ENCODE data around the gene B3GNT9.
"Not testable (repeated sequence)": the region's sequence is repeated elsewhere in the genome, so short reads cannot be mapped to it uniquely, and the experiment has no call there.

The B3GNT9 gene

GRCh38 chr16:67149276-67150046 is 1.3 kb downstream of the B3GNT9 start:
- DNase-seq: no peak

- no peak for DNase-seq
Measured at GRCh38 chr16:67148656-67149275, 2.0 kb downstream of the B3GNT9 start.

GRCh38 chr16:67148221-67148620 is 2.6 kb downstream of the B3GNT9 start:
- DNase-seq: no peak

- no peak for DNase-seq
Measured at GRCh38 chr16:67147437-67148140, 3.2 kb downstream of the B3GNT9 start.

- DNase-seq: no peak
Measured at GRCh38 chr16:67146523-67147357, 4.1 kb downstream of the B3GNT9 start.

- DNase-seq: no peak
Measured at GRCh38 chr16:67145746-67146145, 5.1 kb downstream of the B3GNT9 start.

- DNase-seq: no peak
Measured at GRCh38 chr16:67144943-67145342, 5.9 kb downstream of the B3GNT9 start.

- DNase-seq: no peak
Measured at GRCh38 chr16:67142342-67142741, 8.5 kb downstream of the B3GNT9 start.

- DNase-seq: no peak
Measured at GRCh38 chr16:67141391-67141790, 9.4 kb downstream of the B3GNT9 start.

GRCh38 chr16:67137605-67138004 is 13.2 kb downstream of the B3GNT9 start:
- no peak for DNase-seq

GRCh38 chr16:67129422-67129821 is 21.4 kb downstream of the B3GNT9 start:
- DNase-seq: no peak

- DNase-seq: no peak
Measured at GRCh38 chr16:67128887-67129286, 21.9 kb downstream of the B3GNT9 start.

- DNase-seq: no peak
Measured at GRCh38 chr16:67128417-67128816, 22.4 kb downstream of the B3GNT9 start.

GRCh38 chr16:67122799-67123198 is 28.0 kb downstream of the B3GNT9 start:
- DNase-seq: not testable (repeated sequence)

GRCh38 chr16:67120025-67120424 is 30.8 kb downstream of the B3GNT9 start:
- no peak for DNase-seq

- no peak for DNase-seq
Measured at GRCh38 chr16:67117716-67118115, 33.1 kb downstream of the B3GNT9 start.

GRCh38 chr16:67116388-67117311 is 34.1 kb downstream of the B3GNT9 start:
- no peak for DNase-seq

- no peak for DNase-seq
Measured at GRCh38 chr16:67115639-67116038, 35.2 kb downstream of the B3GNT9 start.

- DNase-seq: no peak
Measured at GRCh38 chr16:67114793-67115192, 36.0 kb downstream of the B3GNT9 start.

GRCh38 chr16:67112591-67113399 is 38.0 kb downstream of the B3GNT9 start:
- DNase-seq: no peak

GRCh38 chr16:67111951-67112444 is 38.8 kb downstream of the B3GNT9 start:
- no peak for DNase-seq
